Liver (tissue), 9 donors: ENCODE measurements around the gene PTPRB. TPM values are rescaled to one million over a fixed set of nuclear protein-coding genes. Genes with fewer than 3 reads are reported as not detected.

Experiments used
- DNase-seq: peaks from one replicate; pipeline ENCODE4 v3.0.0-alpha.2; 2017; ENCODE audit warnings: low spot score
- H3K27ac ChIP-seq, 2 donors: one replicate each; pipeline ENCODE4 v1.7.0; 2013; ENCODE audit warnings: inconsistent platforms in 2 of 2, low read length in 2 of 2, control low read depth in 1 of 2, low read depth in 1 of 2, mild to moderate bottlenecking in 1 of 2
- H3K27me3 ChIP-seq, 4 donors: one replicate each; pipeline versions ENCODE4 v1.6.1 to v1.7.0; 2013; ENCODE audit warnings: low read length in 3 of 4, inconsistent platforms in 1 of 4, mild to moderate bottlenecking in 1 of 4, moderate library complexity in 1 of 4; ENCODE audit not compliant: control insufficient read depth in 4 of 4, insufficient read depth in 4 of 4
- H3K36me3 ChIP-seq, 4 donors: one replicate each; pipeline versions ENCODE4 v1.6.1 to v1.7.0; 2013; ENCODE audit warnings: low read length in 3 of 4, mild to moderate bottlenecking in 3 of 4, low read depth in 1 of 4, moderate library complexity in 1 of 4; ENCODE audit not compliant: control insufficient read depth in 4 of 4, insufficient read depth in 3 of 4
- H3K4me1 ChIP-seq, 4 donors: one replicate each; pipeline versions ENCODE4 v1.6.1 to v1.7.0; 2013; ENCODE audit warnings: low read length in 3 of 4, mild to moderate bottlenecking in 3 of 4, moderate library complexity in 1 of 4; ENCODE audit not compliant: control insufficient read depth in 4 of 4, insufficient read depth in 4 of 4
- H3K4me3 ChIP-seq, 3 donors: one replicate each; pipeline versions ENCODE4 v1.6.1 to v1.7.0; 2013; ENCODE audit warnings: low read length in 3 of 3, control low read depth in 1 of 3, low read depth in 1 of 3, mild to moderate bottlenecking in 1 of 3
- H3K9ac ChIP-seq, 2 donors: one replicate each; pipeline ENCODE4 v1.7.0; 2013; ENCODE audit warnings: low read length in 2 of 2, mild to moderate bottlenecking in 2 of 2, moderate library complexity in 2 of 2, control low read depth in 1 of 2, low read depth in 1 of 2
- H3K9me3 ChIP-seq, 4 donors: one replicate each; pipeline versions ENCODE4 v1.6.1 to v1.7.0; 2013; ENCODE audit warnings: low read length in 3 of 4; ENCODE audit not compliant: control insufficient read depth in 4 of 4
- ATF3 ChIP-seq: IDR thresholded peaks from 2 replicates; pipeline ENCODE4 v1.6.1; 2016; ENCODE audit warnings: antibody characterized with exemption
- CTCF ChIP-seq: fragments of 150-350 bp; IDR thresholded peaks from 2 replicates; pipeline ENCODE4 v1.5.1; 2017; ENCODE audit warnings: improper control_type of control experiment, low read depth, low read length; ENCODE audit not compliant: missing input control
- EGR1 ChIP-seq, 2 donors: IDR thresholded peaks; 2 replicates each; pipeline ENCODE4 v1.6.1; 2016 to 2018; ENCODE audit warnings: antibody characterized with exemption in 2 of 2, low read depth in 2 of 2
- FOXA1 ChIP-seq: IDR thresholded peaks from 2 replicates; pipeline ENCODE4 v1.6.1; 2016; ENCODE audit warnings: antibody characterized with exemption
- FOXA2 ChIP-seq: IDR thresholded peaks from 2 replicates; pipeline ENCODE4 v1.6.1; 2016; ENCODE audit warnings: antibody characterized with exemption
- GABPA ChIP-seq, 2 donors: IDR thresholded peaks in 1 of 2; conservative IDR thresholded peaks in 1 of 2; 2 replicates each; pipeline ENCODE4 v1.6.1; 2016; ENCODE audit warnings: antibody characterized with exemption in 2 of 2, mild to moderate bottlenecking in 1 of 2, moderate library complexity in 1 of 2
- HNF4A ChIP-seq, 2 donors: conservative IDR thresholded peaks; 2 replicates each; pipeline ENCODE4 v1.6.1; 2016; ENCODE audit warnings: antibody characterized with exemption in 2 of 2, mild to moderate bottlenecking in 2 of 2
- HNF4G ChIP-seq: IDR thresholded peaks from 2 replicates; pipeline ENCODE4 v1.6.1; 2016; ENCODE audit warnings: antibody characterized with exemption
- JUND ChIP-seq, 2 donors: IDR thresholded peaks; 2 replicates each; pipeline ENCODE4 v1.6.1; 2016; ENCODE audit warnings: antibody characterized with exemption in 2 of 2
- NR2F2 ChIP-seq: IDR thresholded peaks from 2 replicates; pipeline ENCODE4 v1.6.1; 2016; ENCODE audit warnings: antibody characterized with exemption
- RAD21 ChIP-seq, 2 donors: IDR thresholded peaks; 2 replicates each; pipeline ENCODE4 v1.6.1; 2016; ENCODE audit warnings: antibody characterized with exemption in 2 of 2, mild to moderate bottlenecking in 2 of 2
- REST ChIP-seq: IDR thresholded peaks from 2 replicates; pipeline ENCODE4 v1.6.1; 2016; ENCODE audit warnings: antibody characterized with exemption, mild to moderate bottlenecking
- RXRA ChIP-seq, 2 donors: IDR thresholded peaks; 2 replicates each; pipeline ENCODE4 v1.6.1; 2017 to 2018; ENCODE audit warnings: antibody characterized with exemption in 2 of 2, mild to moderate bottlenecking in 1 of 2
- SP1 ChIP-seq: IDR thresholded peaks from 2 replicates; pipeline ENCODE4 v1.6.1; 2018; ENCODE audit warnings: antibody characterized with exemption, mild to moderate bottlenecking
- TAF1 ChIP-seq: conservative IDR thresholded peaks from 2 replicates; pipeline ENCODE4 v1.6.1; 2016; ENCODE audit warnings: antibody characterized with exemption, mild to moderate bottlenecking
- YY1 ChIP-seq: IDR thresholded peaks from 2 replicates; pipeline ENCODE4 v1.6.1; 2016; ENCODE audit warnings: antibody characterized with exemption, mild to moderate bottlenecking
- ZBTB33 ChIP-seq: IDR thresholded peaks from 2 replicates; pipeline ENCODE4 v1.6.1; 2016; ENCODE audit warnings: antibody characterized with exemption
- WGBS: extraction: QIAGEN DNeasy Blood & Tissue Kit; methylation state at CpG from one replicate; pipeline ENCODE4 v1.1.7; 2013; 5-methylcytosine and 5-hydroxymethylcytosine counted together
- polyA plus RNA-seq, 2 donors: library from polyadenylated mRNA; stranded (reverse) in 1 of 2; unstranded in 1 of 2; fragments of 200-250 nt in 1 of 2; fragments of >200 nt in 1 of 2; fragmentation: Nextera tagmentation in 1 of 2; extraction: Ambion mirVana in 1 of 2; gene quantifications; one replicate each; pipeline versions ENCODE4 v1.2.1 to v1.2.3, GENCODE V29; 2013 to 2015
- total RNA-seq, 2 donors: library from RNA; depleted of rRNA; stranded (reverse); fragments of >200 nt; gene quantifications; one replicate each; pipeline ENCODE4 v1.2.3, GENCODE V29; 2014
- TF ChIP-seq, protein P1 (sequence below): IDR thresholded peaks from 2 replicates; pipeline ENCODE4 v1.6.1; 2016; ENCODE audit warnings: antibody characterized with exemption
- donor health status: healthy.
- donor health status: healthy.
- donor health status: healthy.
- donor health status: healthy.
- donor health status: healthy.

Gene PTPRB
- total and polyA plus RNA-seq, 4 donors, result 6.3 to 64.9 (median 8.4) TPM

GRCh38 chr12:70667253-70667652, 30.0 kb upstream of the PTPRB start:
- Histone ChIP-seq H3K9ac (no peak overlapping the region), H3K9me3 (no peaks in the 10 kb centered on the region), H3K27me3 (no peaks in the 10 kb centered on the region), H3K36me3 (no peaks in the 10 kb centered on the region), H3K4me3 (no peak overlapping the region), H3K27ac (no peak overlapping the region), H3K4me1 (no peaks in the 10 kb centered on the region)
- TF ChIP-seq HNF4A (conservative IDR thresholded peaks at IDR 0.05), result no peak
- no peak for DNase-seq
- WGBS, result 70% methylated on average over 2 of the region's 2 CpGs

GRCh38 chr12:70666364-70666763, 29.1 kb upstream of the PTPRB start:
- no peaks in the 10 kb centered on the region for H3K36me3 ChIP-seq
- 97% methylated on average over 1 of the region's 1 CpG for WGBS

More at GRCh38 chr12:70666364-70666763, 29.1 kb upstream of the PTPRB start:
- TF ChIP-seq SP1 (no peak), RAD21 (IDR thresholded peaks at IDR 0.05) (no peak), ZBTB33 (no peak), YY1 (no peak), GABPA (IDR thresholded peaks at IDR 0.05 in 1 of 2, conservative IDR thresholded peaks at IDR 0.05 in 1 of 2) (no peak), REST (no peak), CTCF (no peak), EGR1 (IDR thresholded peaks at IDR 0.05; ENCODE audit: low read depth in 2 of 2) (no peak), NR2F2 (no peak), FOXA2 (no peak), RXRA (IDR thresholded peaks at IDR 0.05) (no peak), ATF3 (no peak), HNF4G (no peak), TAF1 (no peak), HNF4A (conservative IDR thresholded peaks at IDR 0.05) (no peak), FOXA1 (no peak), JUND (IDR thresholded peaks at IDR 0.05) (no peak)
- TF ChIP-seq, protein P1, sequence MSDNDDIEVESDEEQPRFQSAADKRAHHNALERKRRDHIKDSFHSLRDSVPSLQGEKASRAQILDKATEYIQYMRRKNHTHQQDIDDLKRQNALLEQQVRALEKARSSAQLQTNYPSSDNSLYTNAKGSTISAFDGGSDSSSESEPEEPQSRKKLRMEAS, result no peak
- Histone ChIP-seq H3K27me3 (no peaks in the 10 kb centered on the region), H3K4me1 (no peaks in the 10 kb centered on the region), H3K4me3 (no peak overlapping the region), H3K9ac (no peak overlapping the region), H3K27ac (no peak overlapping the region), H3K9me3 (no peaks in the 10 kb centered on the region)
- DNase-seq, result no peak
